ENCODE results near the gene EPN2.
"Not testable (repeated sequence)": the region's sequence is repeated elsewhere in the genome, so short reads cannot be mapped to it uniquely, and the experiment has no call there.

The EPN2 gene

GRCh38 chr17:19237139-19237388 lies at the start of gene EPN2:
Gene EPN2, plus strand, starts transcription at chr17:19237366. Its CDS starts 45,754 bp downstream, at chr17:19283120.
- DNase-seq (ENCODE audit: low read depth) = not testable (repeated sequence)

GRCh38 chr17:19187883-19188869 lies 49.0 kb upstream of the EPN2 start:
- not testable (repeated sequence) for DNase-seq (ENCODE audit: low read depth)

GRCh38 chr17:19188870-19189708 lies 48.1 kb upstream of the EPN2 start:
- not testable (repeated sequence) for DNase-seq (ENCODE audit: low read depth)

- not testable (repeated sequence) for DNase-seq (ENCODE audit: low read depth)
Measured at GRCh38 chr17:19189781-19190405, 47.3 kb upstream of the EPN2 start.

- DNase-seq (ENCODE audit: low read depth) = not testable (repeated sequence)
Measured at GRCh38 chr17:19196382-19197204, 40.6 kb upstream of the EPN2 start.

- not testable (repeated sequence) for DNase-seq (ENCODE audit: low read depth)
Measured at GRCh38 chr17:19202448-19202847, 34.7 kb upstream of the EPN2 start.

GRCh38 chr17:19203429-19203828 lies 33.7 kb upstream of the EPN2 start:
- not testable (repeated sequence) for DNase-seq (ENCODE audit: low read depth)

- DNase-seq (ENCODE audit: low read depth) = not testable (repeated sequence)
Measured at GRCh38 chr17:19215074-19215860, 21.9 kb upstream of the EPN2 start.

GRCh38 chr17:19216148-19216926 lies 20.8 kb upstream of the EPN2 start:
- DNase-seq (ENCODE audit: low read depth) = not testable (repeated sequence)

- not testable (repeated sequence) for DNase-seq (ENCODE audit: low read depth)
Measured at GRCh38 chr17:19218914-19219313, 18.3 kb upstream of the EPN2 start.

- DNase-seq (ENCODE audit: low read depth) = not testable (repeated sequence)
Measured at GRCh38 chr17:19219384-19219783, 17.8 kb upstream of the EPN2 start.

- not testable (repeated sequence) for DNase-seq (ENCODE audit: low read depth)
Measured at GRCh38 chr17:19220195-19220594, 17.0 kb upstream of the EPN2 start.

- not testable (repeated sequence) for DNase-seq (ENCODE audit: low read depth)
Measured at GRCh38 chr17:19226610-19227588, 10.3 kb upstream of the EPN2 start.

GRCh38 chr17:19234676-19235075 lies 2.5 kb upstream of the EPN2 start:
- not testable (repeated sequence) for DNase-seq (ENCODE audit: low read depth)

GRCh38 chr17:19236351-19237138 lies 621 bp upstream of the EPN2 start:
- DNase-seq (ENCODE audit: low read depth) = not testable (repeated sequence)

- DNase-seq (ENCODE audit: low read depth) = no peak
Measured at GRCh38 chr17:19237389-19238166, 412 bp downstream of the EPN2 start.

GRCh38 chr17:19238167-19238505 lies 970 bp downstream of the EPN2 start:
- DNase-seq (ENCODE audit: low read depth) = no peak
